Muscle of leg (tissue), 11 donors: ENCODE measurements around the gene SLC39A11. TPM values are rescaled to one million over a fixed set of nuclear protein-coding genes. Genes with fewer than 3 reads are reported as not detected.
A peak's percentile ranks its signal among the peaks of the same experiment; 100 is the strongest.
"Not testable (repeated sequence)": the region's sequence is repeated elsewhere in the genome, so short reads cannot be mapped to it uniquely, and the experiment has no call there.

Source experiments
- DNase-seq: peaks from one replicate; pipeline ENCODE4 v3.0.0; 2013
- H3K27ac ChIP-seq: one replicate; pipeline ENCODE4 v1.5.1; 2013; ENCODE audit warnings: mild to moderate bottlenecking, low read length, control low read depth
- H3K27me3 ChIP-seq: one replicate; pipeline ENCODE4 v1.6.1; 2013; ENCODE audit warnings: low read length; ENCODE audit not compliant: control insufficient read depth, insufficient read depth
- H3K36me3 ChIP-seq: one replicate; pipeline ENCODE4 v1.6.1; 2013; ENCODE audit warnings: low read length; ENCODE audit not compliant: control insufficient read depth, insufficient read depth
- H3K4me1 ChIP-seq: one replicate; pipeline ENCODE4 v1.6.1; 2013; ENCODE audit warnings: low read length; ENCODE audit not compliant: control insufficient read depth, insufficient read depth
- H3K4me3 ChIP-seq: one replicate; pipeline ENCODE4 v1.5.1; 2013; ENCODE audit warnings: low read length, control low read depth
- H3K9me3 ChIP-seq: replicated peaks from 2 replicates; pipeline ENCODE4 v1.6.1; 2013; ENCODE audit warnings: low read depth, low read length; ENCODE audit not compliant: control insufficient read depth
- whole genome bisulfite sequencing: methylation state at CpG from one replicate; pipeline ENCODE4 v1.1.5; 2013; ENCODE audit warnings: missing lambda C conversion rate; ENCODE audit not compliant: insufficient coverage; 5-methylcytosine and 5-hydroxymethylcytosine counted together
- polyA plus RNA-seq, 8 donors: library from polyadenylated mRNA; unstranded; fragments of 120-200 nt; gene quantifications; one replicate each; pipeline versions ENCODE4 v1.2.1 to v1.2.3, GENCODE V29; 2013; ENCODE audit warnings: inconsistent platforms in 1 of 8, low replicate concordance in 1 of 8; ENCODE audit not compliant: insufficient read length in 8 of 8, insufficient read depth in 1 of 8
- total RNA-seq: library from RNA; stranded (reverse); fragments of 120-200 nt; gene quantifications from one replicate; pipeline ENCODE4 v1.2.4, GENCODE V29; 2013

Gene SLC39A11
- total and polyA plus RNA-seq, 9 donors: 8.7 to 13.6 (median 10.0) TPM

- no peaks in the 10 kb centered on the region for H3K27me3 ChIP-seq
- 92% methylated on average over 5 of the region's 6 CpGs for WGBS
- DNase-seq: no peak
- no peak overlapping the region for H3K27ac ChIP-seq
- no peaks in the 10 kb centered on the region for H3K36me3 ChIP-seq
- H3K4me3 ChIP-seq: no peak overlapping the region
- H3K9me3 ChIP-seq: peaks cover 3% of the 10 kb centered on the region
- no peaks in the 10 kb centered on the region for H3K4me1 ChIP-seq
Measured at GRCh38 chr17:72789711-72790110, 302.8 kb downstream of the SLC39A11 start.

GRCh38 chr17:72788950-72789585 is 303.4 kb downstream of the SLC39A11 start:
- H3K4me1 ChIP-seq: no peaks in the 10 kb centered on the region
- no peak overlapping the region for H3K4me3 ChIP-seq
- H3K27ac ChIP-seq: no peak overlapping the region
- DNase-seq: no peak
- WGBS: 87% methylated on average over 17 of the region's 19 CpGs
- no peaks in the 10 kb centered on the region for H3K36me3 ChIP-seq
- H3K27me3 ChIP-seq: no peaks in the 10 kb centered on the region
- H3K9me3 ChIP-seq: peaks cover 3% of the 10 kb centered on the region

- no peak for DNase-seq
- H3K36me3 ChIP-seq: no peaks in the 10 kb centered on the region
- H3K4me3 ChIP-seq: no peak overlapping the region
- WGBS: 83% methylated on average over 2 of the region's 2 CpGs
- no peaks in the 10 kb centered on the region for H3K27me3 ChIP-seq
- no peak overlapping the region for H3K27ac ChIP-seq
- no peaks in the 10 kb centered on the region for H3K4me1 ChIP-seq
- no peaks in the 10 kb centered on the region for H3K9me3 ChIP-seq
Measured at GRCh38 chr17:72786209-72786608, 306.3 kb downstream of the SLC39A11 start.

DNA sequence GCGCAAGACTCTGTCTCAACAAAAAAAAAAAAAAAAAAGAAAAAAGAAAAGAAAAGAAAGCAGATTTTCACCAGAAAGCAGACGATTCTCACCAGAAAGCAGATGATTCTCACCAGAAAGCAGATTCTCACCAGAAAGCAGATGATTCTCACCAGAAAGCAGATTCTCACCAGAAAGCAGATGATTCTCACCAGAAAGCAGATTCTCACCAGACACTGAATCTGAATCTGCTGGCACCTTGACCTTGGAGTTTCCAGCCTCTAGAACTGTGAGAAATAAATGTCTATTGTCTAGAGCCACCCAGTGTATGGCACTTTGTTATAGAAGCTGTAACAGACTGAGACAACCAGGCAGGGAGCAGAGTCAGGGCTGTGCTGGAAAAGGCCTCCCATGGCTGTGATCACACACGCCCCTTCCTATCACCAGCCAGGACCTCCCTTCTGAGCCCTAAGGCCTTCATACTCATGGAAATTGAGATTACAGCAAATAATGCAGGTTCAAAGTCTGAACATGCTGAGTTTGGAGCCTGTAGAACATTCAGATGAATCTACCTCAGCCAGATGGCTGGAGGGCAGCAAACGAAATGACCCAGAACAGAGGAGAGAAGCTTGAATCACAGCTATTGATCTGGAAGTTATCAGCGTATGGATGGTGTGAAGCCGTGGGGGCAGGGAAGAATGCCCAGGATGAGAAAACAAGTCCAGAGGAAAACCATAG is 309.3 kb downstream of the SLC39A11 start:
- H3K27me3 ChIP-seq: no peaks in the 10 kb centered on the region
- H3K4me3 ChIP-seq: no peak overlapping the region
- no peaks in the 10 kb centered on the region for H3K4me1 ChIP-seq
- no peak overlapping the region for H3K27ac ChIP-seq
- no peaks in the 10 kb centered on the region for H3K9me3 ChIP-seq
- WGBS: 81% methylated on average over 4 of the region's 6 CpGs
- no peak for DNase-seq
- H3K36me3 ChIP-seq: no peaks in the 10 kb centered on the region

GRCh38 chr17:72782437-72782836 is 310.1 kb downstream of the SLC39A11 start:
- not testable (repeated sequence) for H3K27ac ChIP-seq, H3K27me3 ChIP-seq, H3K4me1 ChIP-seq, H3K9me3 ChIP-seq, H3K4me3 ChIP-seq, H3K36me3 ChIP-seq, DNase-seq
- WGBS: no CpG with 5 or more reads among the region's 5 CpGs

DNA sequence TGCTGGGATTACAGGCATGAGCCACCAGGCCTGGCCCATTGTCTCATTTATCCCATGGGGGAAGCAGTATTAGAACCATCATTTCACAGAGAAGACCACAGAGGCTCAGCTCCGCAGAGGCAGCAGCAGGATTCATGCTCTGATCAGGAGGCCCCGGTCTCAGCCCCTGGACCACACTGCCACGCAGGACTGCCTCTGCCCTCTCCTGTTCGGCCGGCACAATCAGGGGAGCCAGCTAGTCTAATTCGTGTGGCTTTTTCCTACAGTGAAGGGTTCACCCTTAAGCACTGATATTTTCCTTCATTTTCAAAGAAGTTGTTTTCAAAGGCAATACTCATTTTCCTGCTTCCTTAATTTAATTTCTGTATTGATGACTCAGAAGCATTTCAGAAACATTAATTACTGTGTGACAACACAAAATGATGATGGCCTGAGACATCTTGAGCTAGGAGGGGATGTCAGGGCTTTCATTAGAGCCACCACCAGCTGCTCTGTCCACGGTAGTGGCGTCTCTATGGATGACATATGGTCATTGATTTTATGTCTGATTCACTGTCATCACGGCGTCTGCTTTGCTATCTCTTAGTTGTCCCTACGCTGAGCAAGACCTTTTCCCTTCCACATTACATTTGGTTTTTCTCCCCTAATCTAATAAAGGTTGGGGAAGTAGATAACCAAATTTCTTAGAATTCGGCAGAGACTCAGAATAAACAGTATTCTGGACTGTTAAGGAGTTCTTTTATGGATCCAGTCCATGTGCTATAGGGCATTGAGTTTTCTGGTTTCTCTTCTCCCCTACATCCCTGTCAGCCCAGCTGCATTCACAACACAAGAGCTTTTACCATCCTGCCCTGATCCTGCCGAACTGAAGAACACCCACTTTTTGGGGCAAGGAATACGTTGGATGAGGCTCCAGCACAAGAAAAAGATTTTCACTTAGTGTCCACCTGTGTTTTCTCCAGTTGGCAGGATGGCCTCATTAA is 314.0 kb downstream of the SLC39A11 start:
- Histone ChIP-seq H3K9me3 (no peaks in the 10 kb centered on the region), H3K4me3 (no peak overlapping the region), H3K27ac (no peak overlapping the region), H3K27me3 (no peaks in the 10 kb centered on the region), H3K4me1 (peaks cover 4% of the 10 kb centered on the region), H3K36me3 (no peaks in the 10 kb centered on the region)
- DNase-seq: no peak
- 89% methylated on average over 7 of the region's 14 CpGs for WGBS

DNA sequence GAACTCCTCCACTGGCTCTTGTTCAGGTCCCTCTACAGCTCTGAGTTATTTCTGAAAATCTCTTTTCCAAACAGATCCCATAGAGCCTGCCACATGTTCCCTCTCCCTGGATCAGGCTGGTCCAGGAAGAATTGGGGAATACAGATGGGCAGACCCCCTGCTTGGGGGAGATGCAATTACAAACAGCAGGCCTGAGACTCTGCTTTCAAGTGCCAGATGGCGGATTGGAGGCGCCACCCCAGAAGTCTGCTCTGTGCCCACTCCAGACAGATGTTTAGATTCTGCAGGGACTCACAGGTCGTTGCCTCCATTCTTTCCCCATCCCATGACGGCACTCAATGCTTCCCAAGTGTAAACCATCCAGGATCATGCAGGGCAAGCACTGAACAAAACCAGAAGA is 316.6 kb downstream of the SLC39A11 start:
- H3K4me1 ChIP-seq: peaks cover 4% of the 10 kb centered on the region
- H3K9me3 ChIP-seq: no peaks in the 10 kb centered on the region
- 19% methylated on average over 4 of the region's 4 CpGs for WGBS
- H3K36me3 ChIP-seq: no peaks in the 10 kb centered on the region
- H3K4me3 ChIP-seq: no peak overlapping the region
- no peak overlapping the region for H3K27ac ChIP-seq
- H3K27me3 ChIP-seq: no peaks in the 10 kb centered on the region
- DNase-seq: peak; percentile 50

DNA sequence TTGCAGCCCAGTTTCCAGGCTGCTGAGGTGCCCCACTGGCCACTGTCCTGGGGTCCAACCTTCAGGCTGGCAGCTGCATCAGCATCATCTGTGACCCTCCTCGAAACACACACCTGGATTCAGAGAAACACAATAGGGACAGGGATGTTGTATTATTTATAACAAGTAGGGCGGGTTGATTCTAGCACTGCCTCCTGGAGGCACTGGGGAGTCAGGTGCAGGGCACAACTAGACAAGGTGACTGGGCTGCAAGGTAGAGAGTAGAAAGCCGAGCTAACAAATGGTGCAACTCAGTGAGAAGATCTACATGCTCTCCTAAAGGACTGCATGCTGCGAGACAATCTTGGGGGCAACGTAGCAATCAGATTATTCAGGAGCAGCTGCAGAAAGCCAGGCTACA is 317.3 kb downstream of the SLC39A11 start:
- Histone ChIP-seq H3K36me3 (no peaks in the 10 kb centered on the region), H3K9me3 (peaks cover 3% of the 10 kb centered on the region), H3K27ac (no peak overlapping the region), H3K4me3 (no peak overlapping the region), H3K4me1 (peaks cover 4% of the 10 kb centered on the region), H3K27me3 (no peaks in the 10 kb centered on the region)
- no peak for DNase-seq
- WGBS: 82% methylated on average over 4 of the region's 5 CpGs

GRCh38 chr17:72774236-72774635 is 318.3 kb downstream of the SLC39A11 start:
- H3K4me1 ChIP-seq: peaks cover 4% of the 10 kb centered on the region
- H3K36me3 ChIP-seq: no peaks in the 10 kb centered on the region
- peaks cover 3% of the 10 kb centered on the region for H3K9me3 ChIP-seq
- H3K4me3 ChIP-seq: no peak overlapping the region
- WGBS: 71% methylated on average over 1 of the region's 4 CpGs
- H3K27me3 ChIP-seq: no peaks in the 10 kb centered on the region
- H3K27ac ChIP-seq: no peak overlapping the region
- no peak for DNase-seq

- H3K36me3 ChIP-seq, DNase-seq, H3K4me3 ChIP-seq, H3K4me1 ChIP-seq, H3K9me3 ChIP-seq, H3K27me3 ChIP-seq, H3K27ac ChIP-seq: not testable (repeated sequence)
- no CpG with 5 or more reads among the region's 1 CpG for WGBS
Measured at GRCh38 chr17:72773225-72773624, 319.3 kb downstream of the SLC39A11 start.
